Measurements from ENCODE around the gene ZNF316.
"Not testable (repeated sequence)": the region's sequence is repeated elsewhere in the genome, so short reads cannot be mapped to it uniquely, and the experiment has no call there.

ZNF316 gene

GRCh38 chr7:6658618-6659345, 21.7 kb downstream of the ZNF316 start:
- Histone ChIP-seq H4K20me1 (peaks cover 0 to 32% (median 0%) of the 10 kb centered on the region in 11 experiments; a peak in 11 of 22 replicates), H3K9ac (no peak overlapping the region), H3K4me3 (no peak overlapping the region), H3K27me3 (peaks cover 0 to 1% (median under 1%) of the 10 kb centered on the region in 11 experiments; a peak in 9 of 22 replicates), H3K4me1 (peaks cover 0 to 16% (median 3%) of the 10 kb centered on the region in 10 experiments; a peak in 6 of 20 replicates), H3K27ac (no peak overlapping the region), H3K4me2 (peak overlapping the region in 3 of 11 experiments; percentile 2 to 8 (median 3); a peak in 2 of 22 replicates), H3K9me3 (replicated peaks in 1 of 11) (peaks cover 25 to 58% (median 32%) of the 10 kb centered on the region in 11 experiments), H3K36me3 (peaks cover 22 to 35% (median 29%) of the 10 kb centered on the region in 11 experiments)
- no peak for TF ChIP-seq Cebpa-rat (IDR thresholded peaks at IDR 0.05)

GRCh38 chr7:6670851-6671250, 33.7 kb downstream of the ZNF316 start:
- H3K36me3 ChIP-seq = peaks cover 0 to 20% (median 0%) of the 10 kb centered on the region in 11 experiments; a peak in 5 of 22 replicates
- H4K20me1 ChIP-seq, H3K27me3 ChIP-seq, H3K4me3 ChIP-seq, H3K9ac ChIP-seq, H3K4me2 ChIP-seq, H3K4me1 ChIP-seq, H3K27ac ChIP-seq: not testable (repeated sequence)
- peaks cover 87 to 99% (median 95%) of the 10 kb centered on the region in 11 experiments for H3K9me3 ChIP-seq (replicated peaks in 1 of 11)

- Histone ChIP-seq H4K20me1 (no peaks in the 10 kb centered on the region), H3K9ac (no peak overlapping the region), H3K4me2 (no peak overlapping the region), H3K4me3 (peak overlapping the region in 2 of 10 experiments; percentile 16 to 29; a peak in 1 of 20 replicates), H3K4me1 (no peaks in the 10 kb centered on the region), H3K27ac (no peak overlapping the region), H3K27me3 (no peaks in the 10 kb centered on the region), H3K36me3 (peaks cover 0 to 7% (median 0%) of the 10 kb centered on the region in 11 experiments; a peak in 3 of 22 replicates), H3K9me3 (replicated peaks in 1 of 11) (peaks cover 95 to 100% (median 99%) of the 10 kb centered on the region in 11 experiments)
- no peak for TF ChIP-seq Cebpa-rat (IDR thresholded peaks at IDR 0.05)
These were observed 38.8 kb downstream of the ZNF316 start for GRCh38 chr7:6675807-6676405.

GRCh38 chr7:6680146-6680545, 43.0 kb downstream of the ZNF316 start:
- Histone ChIP-seq H3K4me3 (no peak overlapping the region), H3K9ac (no peak overlapping the region), H3K4me1 (no peaks in the 10 kb centered on the region), H4K20me1 (no peaks in the 10 kb centered on the region), H3K36me3 (peaks cover 28 to 42% (median 33%) of the 10 kb centered on the region in 11 experiments), H3K9me3 (replicated peaks in 1 of 11) (peaks cover 100% of the 10 kb centered on the region in 11 experiments), H3K27me3 (no peaks in the 10 kb centered on the region), H3K27ac (no peak overlapping the region), H3K4me2 (no peak overlapping the region)
- TF ChIP-seq Cebpa-rat (IDR thresholded peaks at IDR 0.05) = no peak

- Histone ChIP-seq H3K9me3 (replicated peaks in 1 of 11) (peaks cover 100% of the 10 kb centered on the region in 11 experiments), H4K20me1 (no peaks in the 10 kb centered on the region), H3K27ac (no peak overlapping the region)
These were observed 54.0 kb downstream of the ZNF316 start for GRCh38 chr7:6691103-6691502.

GRCh38 chr7:6691609-6692106, 54.5 kb downstream of the ZNF316 start:
- H3K36me3 ChIP-seq = peaks cover 100% of the 10 kb centered on the region in 11 experiments

More at GRCh38 chr7:6691103-6691502, 54.0 kb downstream of the ZNF316 start:
- Histone ChIP-seq H3K27me3 (peaks cover 0 to 3% (median 0%) of the 10 kb centered on the region in 11 experiments; a peak in 4 of 22 replicates), H3K36me3 (peaks cover 100% of the 10 kb centered on the region in 11 experiments), H3K4me1 (no peaks in the 10 kb centered on the region), H3K4me3 (peak overlapping the region; percentile 24 to 52 (median 42)), H3K4me2 (no peak overlapping the region), H3K9ac (no peak overlapping the region)
- no peak for TF ChIP-seq Cebpa-rat (IDR thresholded peaks at IDR 0.05)

GRCh38 chr7:6700793-6701192, 63.7 kb downstream of the ZNF316 start:
- H3K9me3 ChIP-seq (replicated peaks in 1 of 11) = peaks cover 94 to 98% (median 96%) of the 10 kb centered on the region in 11 experiments
- H3K9ac ChIP-seq = peak overlapping the region in 1 of 11 experiments; percentile 4; a peak in 1 of 22 replicates
- peaks cover 0 to 50% (median 9%) of the 10 kb centered on the region in 11 experiments; a peak in 11 of 22 replicates for H4K20me1 ChIP-seq
- no peaks in the 10 kb centered on the region; a peak in 2 of 22 replicates for H3K27me3 ChIP-seq
- peak overlapping the region in 4 of 11 experiments; percentile 13 to 57 (median 45); a peak in 5 of 22 replicates for H3K4me2 ChIP-seq
- TF ChIP-seq Cebpa-rat (IDR thresholded peaks at IDR 0.05) = no peak
- peak overlapping the region in 7 of 10 experiments; percentile 1 to 50 (median 30); a peak in 9 of 20 replicates for H3K4me3 ChIP-seq
- H3K36me3 ChIP-seq = peaks cover 93 to 95% (median 94%) of the 10 kb centered on the region in 11 experiments
- peak overlapping the region in 4 of 11 experiments; percentile 36 to 47 (median 43); a peak in 5 of 22 replicates for H3K27ac ChIP-seq
- H3K4me1 ChIP-seq = peaks cover 8 to 36% (median 13%) of the 10 kb centered on the region in 10 experiments; a peak in 19 of 20 replicates

More at GRCh38 chr7:6691609-6692106, 54.5 kb downstream of the ZNF316 start:
- Histone ChIP-seq H3K27ac (no peak overlapping the region), H3K27me3 (peaks cover 0 to 3% (median 0%) of the 10 kb centered on the region in 11 experiments; a peak in 4 of 22 replicates), H4K20me1 (no peaks in the 10 kb centered on the region), H3K4me2 (no peak overlapping the region), H3K4me1 (no peaks in the 10 kb centered on the region), H3K9ac (no peak overlapping the region), H3K4me3 (peak overlapping the region; percentile 24 to 52 (median 42)), H3K9me3 (replicated peaks in 1 of 11) (peaks cover 100% of the 10 kb centered on the region in 11 experiments)
- TF ChIP-seq Cebpa-rat (IDR thresholded peaks at IDR 0.05) = no peak

- Histone ChIP-seq H3K9ac (no peak overlapping the region), H3K4me2 (peak overlapping the region in 6 of 11 experiments; percentile 5 to 57 (median 24); a peak in 8 of 22 replicates), H3K4me3 (peak overlapping the region in 6 of 10 experiments; percentile 0 to 50 (median 20); a peak in 5 of 20 replicates), H3K36me3 (peaks cover 83 to 85% (median 83%) of the 10 kb centered on the region in 11 experiments), H3K4me1 (peaks cover 8 to 36% (median 13%) of the 10 kb centered on the region in 10 experiments; a peak in 19 of 20 replicates), H3K27ac (peak overlapping the region in 4 of 11 experiments; percentile 41 to 49 (median 46); a peak in 6 of 22 replicates), H3K9me3 (replicated peaks in 1 of 11) (peaks cover 84 to 90% (median 85%) of the 10 kb centered on the region in 11 experiments), H4K20me1 (peaks cover 0 to 58% (median 13%) of the 10 kb centered on the region in 11 experiments; a peak in 11 of 22 replicates), H3K27me3 (no peaks in the 10 kb centered on the region; a peak in 1 of 22 replicates)
- no peak for TF ChIP-seq Cebpa-rat (IDR thresholded peaks at IDR 0.05)
These were observed 64.7 kb downstream of the ZNF316 start for GRCh38 chr7:6701860-6702259.

Data from BLaER1 treated with 17β-estradiol and CSF1 and Interleukin-3, amounts not matched to agents 10 nM and 100 nM (cell line).